Measurements from ENCODE around the gene FLT4. TPM values are rescaled to one million over a fixed set of nuclear protein-coding genes. Genes with fewer than 3 reads are reported as not detected.

The FLT4 gene
- total RNA-seq, 2 experiments from 2014 or later, result not detected

- no peaks in the 10 kb centered on the region for H3K36me3 ChIP-seq (ENCODE audit: insufficient read depth, low read length)
- DNase-seq (ENCODE audit: low spot score), result no peak
- no peak overlapping the region for H3K4me3 ChIP-seq (ENCODE audit: low read depth, low read length, poor library complexity, severe bottlenecking)
- ChIA-PET CTCF (ENCODE audit: unreplicated experiment) (no interaction called here), POLR2A (no interaction called here)
- no peaks in the 10 kb centered on the region for H3K79me2 ChIP-seq (ENCODE audit: insufficient read depth, low read depth, low read length)
- intact Hi-C loops (cut with micrococcal nuclease; ENCODE audit: unreplicated experiment), result no loop called here
- TF ChIP-seq CTCF (conservative IDR thresholded peaks at IDR 0.05; ENCODE audit: low read length) (no peak), EZH2phosphoT487 (IDR thresholded peaks at IDR 0.05; ENCODE audit: borderline replicate concordance, low read depth, low read length) (no peak)
- H4K20me1 ChIP-seq (ENCODE audit: insufficient read depth, low read length), result no peaks in the 10 kb centered on the region
- peaks cover 6% of the 10 kb centered on the region for H3K4me1 ChIP-seq (ENCODE audit: insufficient read depth, low read length, poor library complexity, severe bottlenecking)
- H3K27ac ChIP-seq (ENCODE audit: low read depth, low read length, poor library complexity, severe bottlenecking), result no peak overlapping the region
- H3K9me2 ChIP-seq (ENCODE audit: insufficient read depth, low read length), result no peaks in the 10 kb centered on the region
- no peak overlapping the region for H3K4me2 ChIP-seq (ENCODE audit: low read length)
- no peak overlapping the region for H2AFZ ChIP-seq (ENCODE audit: low read length)
- H3K9me3 ChIP-seq (ENCODE audit: low read length), result no peaks in the 10 kb centered on the region
- no TSS peak for BruUV-seq (replicated peaks)
These were observed 23.4 kb downstream of the FLT4 start for GRCh38 chr5:180625791-180626660.

- intact Hi-C loops (cut with micrococcal nuclease; ENCODE audit: unreplicated experiment), result no loop called here
- H3K36me3 ChIP-seq (ENCODE audit: insufficient read depth, low read length), result no peaks in the 10 kb centered on the region
- TF ChIP-seq CTCF (conservative IDR thresholded peaks at IDR 0.05; ENCODE audit: low read length), result no peak
- ChIA-PET POLR2A (no interaction called here), CTCF (ENCODE audit: unreplicated experiment) (no interaction called here)
- H3K4me1 ChIP-seq (ENCODE audit: insufficient read depth, low read length, poor library complexity, severe bottlenecking), result peaks cover 6% of the 10 kb centered on the region
- no peak overlapping the region for H2AFZ ChIP-seq (ENCODE audit: low read length)
- no peak overlapping the region for H3K4me3 ChIP-seq (ENCODE audit: low read depth, low read length, poor library complexity, severe bottlenecking)
- DNase-seq (ENCODE audit: low spot score), result no peak
- no peak overlapping the region for H3K4me2 ChIP-seq (ENCODE audit: low read length)
- no peaks in the 10 kb centered on the region for H3K9me2 ChIP-seq (ENCODE audit: insufficient read depth, low read length)
- no peaks in the 10 kb centered on the region for H4K20me1 ChIP-seq (ENCODE audit: insufficient read depth, low read length)
- no peaks in the 10 kb centered on the region for H3K9me3 ChIP-seq (ENCODE audit: low read length)
- no peak overlapping the region for H3K27ac ChIP-seq (ENCODE audit: low read depth, low read length, poor library complexity, severe bottlenecking)
- no TSS peak for BruUV-seq (replicated peaks)
- no peaks in the 10 kb centered on the region for H3K79me2 ChIP-seq (ENCODE audit: insufficient read depth, low read depth, low read length)
These were observed 24.1 kb downstream of the FLT4 start for GRCh38 chr5:180625125-180625790.

GRCh38 chr5:180624587-180624986 lies 24.8 kb downstream of the FLT4 start:
- Histone ChIP-seq H2AFZ (ENCODE audit: low read length) (no peak overlapping the region), H3K4me3 (ENCODE audit: low read depth, low read length, poor library complexity, severe bottlenecking) (no peak overlapping the region), H3K9me3 (ENCODE audit: low read length) (no peaks in the 10 kb centered on the region), H3K9me2 (ENCODE audit: insufficient read depth, low read length) (no peaks in the 10 kb centered on the region), H3K4me1 (ENCODE audit: insufficient read depth, low read length, poor library complexity, severe bottlenecking) (peaks cover 6% of the 10 kb centered on the region), H3K36me3 (ENCODE audit: insufficient read depth, low read length) (no peaks in the 10 kb centered on the region), H3K27ac (ENCODE audit: low read depth, low read length, poor library complexity, severe bottlenecking) (no peak overlapping the region), H4K20me1 (ENCODE audit: insufficient read depth, low read length) (no peaks in the 10 kb centered on the region), H3K79me2 (ENCODE audit: insufficient read depth, low read depth, low read length) (no peaks in the 10 kb centered on the region), H3K4me2 (ENCODE audit: low read length) (no peak overlapping the region)
- TF ChIP-seq EZH2phosphoT487 (IDR thresholded peaks at IDR 0.05; ENCODE audit: borderline replicate concordance, low read depth, low read length) (no peak), CTCF (conservative IDR thresholded peaks at IDR 0.05; ENCODE audit: low read length) (no peak)
- no TSS peak for BruUV-seq (replicated peaks)
- ChIA-PET CTCF (ENCODE audit: unreplicated experiment) (no interaction called here), POLR2A (no interaction called here)
- DNase-seq (ENCODE audit: low spot score), result no peak
- intact Hi-C loops (cut with micrococcal nuclease; ENCODE audit: unreplicated experiment), result no loop called here
